WTC11 (cell line): ENCODE data around the gene UBAP2. TPM values are rescaled to one million over a fixed set of nuclear protein-coding genes. Genes with fewer than 3 reads are reported as not detected.

Experiments
- ATAC-seq: fragments of 200-7000 bp; cut with Tn5 transposase; 2 replicates; pipeline ENCODE4 v1.10.0; 2021; ENCODE audit warnings: mild to moderate bottlenecking, moderate library complexity
- CTCF ChIA-PET: fragments of 300-600 bp; sonication (Branson Sonifier 250); formaldehyde crosslinking; loops from one replicate; lab custom pipeline; 2021; ENCODE audit warnings: antibody characterized with exemption; lab: Charles Lee
- POLR2A ChIA-PET: fragments of 350-600 bp; sonication (Branson Sonifier 250); formaldehyde crosslinking; loops from one replicate; lab custom pipeline; 2021; ENCODE audit warnings: antibody characterized with exemption; lab: Charles Lee
- DNase-seq: peaks from one replicate; pipeline ENCODE4 v3.0.0; 2021; ENCODE audit warnings: low spot score
- H3K27ac Mint-ChIP-seq: 2 replicates; pipeline ENCODE4 v1.8.0; 2021; ENCODE audit warnings: mixed read lengths
- H3K27me3 Mint-ChIP-seq: 2 replicates; pipeline ENCODE4 v1.8.0; 2021; ENCODE audit warnings: low read depth, mild to moderate bottlenecking, moderate library complexity, mixed read lengths
- H3K36me3 Mint-ChIP-seq: 2 replicates; pipeline ENCODE4 v1.8.0; 2021; ENCODE audit warnings: mixed read lengths
- H3K4me1 Mint-ChIP-seq: 2 replicates; pipeline ENCODE4 v1.8.0; 2022; ENCODE audit warnings: mixed read lengths
- H3K4me3 Mint-ChIP-seq: 2 replicates; pipeline ENCODE4 v1.8.0; 2021; ENCODE audit warnings: mild to moderate bottlenecking, moderate library complexity, mixed read lengths
- H3K9me3 Mint-ChIP-seq: 2 replicates; pipeline ENCODE4 v1.8.0; 2021; ENCODE audit warnings: mixed read lengths
- ATF1 ChIP-seq: sonication (generic); formaldehyde crosslinking; IDR thresholded peaks from 2 replicates; pipeline ENCODE4 v1.8.1; 2023; ENCODE audit warnings: mild to moderate bottlenecking, moderate library complexity, missing genetic modification reagents
- CREM ChIP-seq: sonication (generic); formaldehyde crosslinking; IDR thresholded peaks from 2 replicates; pipeline ENCODE4 v1.8.1; 2022; ENCODE audit warnings: mild to moderate bottlenecking, missing genetic modification reagents, moderate library complexity
- GABPB1 ChIP-seq: sonication (generic); formaldehyde crosslinking; IDR thresholded peaks from 2 replicates; pipeline ENCODE4 v1.8.1; 2023; ENCODE audit warnings: mild to moderate bottlenecking, missing genetic modification reagents
- NFATC4 ChIP-seq: fragments of 250-450 bp; sonication (Bioruptor Pico); IDR thresholded peaks from 2 replicates; pipeline ENCODE4 v1.9.0; 2021; ENCODE audit warnings: mild to moderate bottlenecking
- RELA ChIP-seq: sonication (generic); formaldehyde crosslinking; IDR thresholded peaks from 2 replicates; pipeline ENCODE4 v1.8.1; 2022; ENCODE audit warnings: missing genetic modification reagents, mild to moderate bottlenecking, borderline replicate concordance
- ZNF121 ChIP-seq: sonication (generic); formaldehyde crosslinking; IDR thresholded peaks from 2 replicates; pipeline ENCODE4 v1.8.0; 2023; ENCODE audit warnings: missing genetic modification reagents
- ZNF219 ChIP-seq: sonication (generic); formaldehyde crosslinking; IDR thresholded peaks from 2 replicates; pipeline ENCODE4 v1.8.0; 2023; ENCODE audit warnings: missing genetic modification reagents, mild to moderate bottlenecking, borderline replicate concordance
- ZNF263 ChIP-seq: sonication (generic); formaldehyde crosslinking; IDR thresholded peaks from 2 replicates; pipeline ENCODE4 v1.8.1; 2022; ENCODE audit warnings: low read depth, mild to moderate bottlenecking, moderate library complexity, missing genetic modification reagents
- ZNF416 ChIP-seq: fragments of 250-450 bp; sonication (Bioruptor Pico); IDR thresholded peaks from 2 replicates; pipeline ENCODE4 v1.9.0; 2021; ENCODE audit warnings: mild to moderate bottlenecking, inconsistent platforms
- ZNF423 ChIP-seq: fragments of 250-450 bp; sonication (Bioruptor Pico); IDR thresholded peaks from 2 replicates; pipeline ENCODE4 v2.1.2; 2022; ENCODE audit warnings: mild to moderate bottlenecking, moderate library complexity
- total RNA-seq: library from RNA; stranded (reverse); gene quantifications from 3 replicates; pipeline ENCODE4 v1.2.3, GENCODE V29; 2021
- TF ChIP-seq, protein P1 (sequence below): sonication (generic); formaldehyde crosslinking; IDR thresholded peaks from 2 replicates; pipeline ENCODE4 v1.8.1; 2022; ENCODE audit warnings: mild to moderate bottlenecking, missing genetic modification reagents, moderate library complexity, borderline replicate concordance
- TF ChIP-seq, protein P2 (sequence below): sonication (generic); formaldehyde crosslinking; IDR thresholded peaks from 2 replicates; pipeline ENCODE4 v1.8.1; 2023; ENCODE audit warnings: mild to moderate bottlenecking, missing genetic modification reagents, moderate library complexity
- TF ChIP-seq, protein P3 (sequence below): sonication (generic); formaldehyde crosslinking; IDR thresholded peaks from 2 replicates; pipeline ENCODE4 v1.8.1; 2022; ENCODE audit warnings: low read depth, mild to moderate bottlenecking, moderate library complexity, missing genetic modification reagents, borderline replicate concordance
- TF ChIP-seq, protein P4 (sequence below): sonication (generic); formaldehyde crosslinking; IDR thresholded peaks from 2 replicates; pipeline ENCODE4 v1.8.0; 2022; ENCODE audit warnings: mild to moderate bottlenecking, missing genetic modification reagents
- TF ChIP-seq, protein P5 (sequence below): sonication (generic); formaldehyde crosslinking; conservative IDR thresholded peaks from 2 replicates; pipeline ENCODE4 v1.8.1; 2023; ENCODE audit warnings: mild to moderate bottlenecking, low read depth, missing genetic modification reagents, moderate library complexity
- TF ChIP-seq, protein P6 (sequence below): fragments of 250-450 bp; sonication (Bioruptor Pico); IDR thresholded peaks from 2 replicates; pipeline ENCODE4 v2.1.2; 2022; ENCODE audit warnings: mild to moderate bottlenecking, moderate library complexity

UBAP2 gene
- total RNA-seq, 1 experiment from 2014 or later: 63.9 TPM

DNA sequence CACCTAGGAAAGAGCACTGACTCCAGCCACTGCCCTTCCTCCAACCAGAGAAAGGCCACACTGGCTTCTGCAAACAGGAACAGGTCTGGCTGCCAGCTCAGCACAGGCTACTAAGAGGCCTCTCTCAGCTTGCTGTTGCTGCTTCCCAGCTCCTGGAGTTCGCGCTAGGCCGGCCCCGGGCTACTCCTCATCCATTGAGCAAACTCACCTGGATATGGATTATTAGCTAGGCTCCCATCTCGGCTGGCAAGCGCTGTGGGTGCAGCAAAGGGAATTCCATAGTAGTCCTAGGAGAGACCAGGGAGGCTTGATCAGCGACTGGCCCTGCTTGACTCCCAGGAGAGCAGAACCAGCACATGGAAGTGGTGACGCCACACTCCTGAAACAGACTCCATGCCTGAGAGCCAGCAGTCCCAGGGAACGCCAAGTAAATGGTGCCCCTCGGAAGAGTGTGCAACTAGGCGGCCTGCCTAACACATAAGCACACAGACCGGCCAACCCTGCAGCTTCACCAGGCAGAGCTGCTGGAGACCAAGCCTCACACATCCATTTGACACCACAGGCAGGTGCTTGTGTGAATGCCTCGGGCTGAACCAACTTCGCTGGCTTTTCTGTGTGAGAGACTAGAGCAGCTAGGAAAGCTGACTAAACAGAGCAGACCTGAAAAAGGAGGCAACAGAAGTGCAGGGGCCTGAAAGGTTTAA lies 124.5 kb downstream of the UBAP2 start:
- ChIA-PET CTCF (interaction anchor here (0.5 to 4.2 kb wide), 16 partner anchors 9 to 453 kb away, joined by 3 to 29 read pairs (median 4); partner anchors contain the start of genes MYORG, PRSS3 and UBE2R2), POLR2A (no interaction called here)
- peaks cover 45% of the 10 kb centered on the region for H3K36me3 Mint-ChIP-seq
- no peak overlapping the region for H3K4me3 Mint-ChIP-seq
- H3K9me3 Mint-ChIP-seq: no peaks in the 10 kb centered on the region
- TF ChIP-seq, protein P1, sequence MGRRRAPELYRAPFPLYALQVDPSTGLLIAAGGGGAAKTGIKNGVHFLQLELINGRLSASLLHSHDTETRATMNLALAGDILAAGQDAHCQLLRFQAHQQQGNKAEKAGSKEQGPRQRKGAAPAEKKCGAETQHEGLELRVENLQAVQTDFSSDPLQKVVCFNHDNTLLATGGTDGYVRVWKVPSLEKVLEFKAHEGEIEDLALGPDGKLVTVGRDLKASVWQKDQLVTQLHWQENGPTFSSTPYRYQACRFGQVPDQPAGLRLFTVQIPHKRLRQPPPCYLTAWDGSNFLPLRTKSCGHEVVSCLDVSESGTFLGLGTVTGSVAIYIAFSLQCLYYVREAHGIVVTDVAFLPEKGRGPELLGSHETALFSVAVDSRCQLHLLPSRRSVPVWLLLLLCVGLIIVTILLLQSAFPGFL (CRISPR knock-in tag): no peak
- TF ChIP-seq NFATC4 (CRISPR knock-in tag): no peak
- no peak for TF ChIP-seq ZNF121 (CRISPR knock-in tag)
- no peak for TF ChIP-seq ZNF423
- TF ChIP-seq, protein P2, sequence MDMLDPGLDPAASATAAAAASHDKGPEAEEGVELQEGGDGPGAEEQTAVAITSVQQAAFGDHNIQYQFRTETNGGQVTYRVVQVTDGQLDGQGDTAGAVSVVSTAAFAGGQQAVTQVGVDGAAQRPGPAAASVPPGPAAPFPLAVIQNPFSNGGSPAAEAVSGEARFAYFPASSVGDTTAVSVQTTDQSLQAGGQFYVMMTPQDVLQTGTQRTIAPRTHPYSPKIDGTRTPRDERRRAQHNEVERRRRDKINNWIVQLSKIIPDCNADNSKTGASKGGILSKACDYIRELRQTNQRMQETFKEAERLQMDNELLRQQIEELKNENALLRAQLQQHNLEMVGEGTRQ: no peak
- TF ChIP-seq ZNF219 (CRISPR knock-in tag): no peak
- no peak for TF ChIP-seq ATF1 (CRISPR knock-in tag)
- TF ChIP-seq RELA (CRISPR knock-in tag): no peak
- TF ChIP-seq, protein P3, sequence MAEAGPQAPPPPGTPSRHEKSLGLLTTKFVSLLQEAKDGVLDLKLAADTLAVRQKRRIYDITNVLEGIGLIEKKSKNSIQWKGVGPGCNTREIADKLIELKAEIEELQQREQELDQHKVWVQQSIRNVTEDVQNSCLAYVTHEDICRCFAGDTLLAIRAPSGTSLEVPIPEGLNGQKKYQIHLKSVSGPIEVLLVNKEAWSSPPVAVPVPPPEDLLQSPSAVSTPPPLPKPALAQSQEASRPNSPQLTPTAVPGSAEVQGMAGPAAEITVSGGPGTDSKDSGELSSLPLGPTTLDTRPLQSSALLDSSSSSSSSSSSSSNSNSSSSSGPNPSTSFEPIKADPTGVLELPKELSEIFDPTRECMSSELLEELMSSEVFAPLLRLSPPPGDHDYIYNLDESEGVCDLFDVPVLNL (CRISPR knock-in tag): no peak
- TF ChIP-seq, protein P4, sequence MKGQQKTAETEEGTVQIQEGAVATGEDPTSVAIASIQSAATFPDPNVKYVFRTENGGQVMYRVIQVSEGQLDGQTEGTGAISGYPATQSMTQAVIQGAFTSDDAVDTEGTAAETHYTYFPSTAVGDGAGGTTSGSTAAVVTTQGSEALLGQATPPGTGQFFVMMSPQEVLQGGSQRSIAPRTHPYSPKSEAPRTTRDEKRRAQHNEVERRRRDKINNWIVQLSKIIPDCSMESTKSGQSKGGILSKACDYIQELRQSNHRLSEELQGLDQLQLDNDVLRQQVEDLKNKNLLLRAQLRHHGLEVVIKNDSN (CRISPR knock-in tag): no peak
- no peak for TF ChIP-seq CREM
- TF ChIP-seq, protein P5, sequence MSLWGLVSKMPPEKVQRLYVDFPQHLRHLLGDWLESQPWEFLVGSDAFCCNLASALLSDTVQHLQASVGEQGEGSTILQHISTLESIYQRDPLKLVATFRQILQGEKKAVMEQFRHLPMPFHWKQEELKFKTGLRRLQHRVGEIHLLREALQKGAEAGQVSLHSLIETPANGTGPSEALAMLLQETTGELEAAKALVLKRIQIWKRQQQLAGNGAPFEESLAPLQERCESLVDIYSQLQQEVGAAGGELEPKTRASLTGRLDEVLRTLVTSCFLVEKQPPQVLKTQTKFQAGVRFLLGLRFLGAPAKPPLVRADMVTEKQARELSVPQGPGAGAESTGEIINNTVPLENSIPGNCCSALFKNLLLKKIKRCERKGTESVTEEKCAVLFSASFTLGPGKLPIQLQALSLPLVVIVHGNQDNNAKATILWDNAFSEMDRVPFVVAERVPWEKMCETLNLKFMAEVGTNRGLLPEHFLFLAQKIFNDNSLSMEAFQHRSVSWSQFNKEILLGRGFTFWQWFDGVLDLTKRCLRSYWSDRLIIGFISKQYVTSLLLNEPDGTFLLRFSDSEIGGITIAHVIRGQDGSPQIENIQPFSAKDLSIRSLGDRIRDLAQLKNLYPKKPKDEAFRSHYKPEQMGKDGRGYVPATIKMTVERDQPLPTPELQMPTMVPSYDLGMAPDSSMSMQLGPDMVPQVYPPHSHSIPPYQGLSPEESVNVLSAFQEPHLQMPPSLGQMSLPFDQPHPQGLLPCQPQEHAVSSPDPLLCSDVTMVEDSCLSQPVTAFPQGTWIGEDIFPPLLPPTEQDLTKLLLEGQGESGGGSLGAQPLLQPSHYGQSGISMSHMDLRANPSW (CRISPR knock-in tag): no peak
- H3K27ac Mint-ChIP-seq: no peak overlapping the region
- H3K4me1 Mint-ChIP-seq: peaks cover 19% of the 10 kb centered on the region
- H3K27me3 Mint-ChIP-seq: no peaks in the 10 kb centered on the region
- ATAC-seq: no peak
- no peak for DNase-seq

DNA sequence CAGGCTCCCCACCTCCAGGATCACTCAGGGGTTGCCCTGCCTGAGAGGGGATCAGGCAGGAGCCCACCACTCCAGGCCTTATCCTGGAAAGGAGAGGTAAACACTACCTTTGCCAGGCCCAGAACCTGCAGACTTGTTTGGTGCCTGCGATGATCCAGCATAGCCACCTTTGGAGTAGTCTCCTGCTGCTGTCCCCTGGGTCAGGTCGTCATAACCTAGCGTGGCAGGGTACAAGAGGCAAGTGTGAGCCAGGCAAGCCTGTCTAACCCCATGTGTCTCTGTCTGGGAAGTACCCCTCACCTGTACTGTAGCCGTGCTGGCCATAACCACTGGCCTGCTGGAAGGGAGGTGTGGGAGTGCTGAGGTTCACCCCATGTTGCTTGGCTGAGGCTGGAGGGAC lies 125.6 kb downstream of the UBAP2 start:
- Mint-ChIP-seq H3K9me3 (no peaks in the 10 kb centered on the region), H3K4me1 (peaks cover 30% of the 10 kb centered on the region), H3K36me3 (peaks cover 43% of the 10 kb centered on the region), H3K27ac (no peak overlapping the region), H3K27me3 (no peaks in the 10 kb centered on the region), H3K4me3 (no peak overlapping the region)
- POLR2A ChIA-PET: no interaction called here
- DNase-seq: no peak
- TF ChIP-seq ZNF219 (CRISPR knock-in tag): no peak
- no peak for TF ChIP-seq GABPB1 (CRISPR knock-in tag)
- no peak for TF ChIP-seq ZNF263 (CRISPR knock-in tag)
- no peak for TF ChIP-seq ATF1 (CRISPR knock-in tag)
- TF ChIP-seq, protein P6, sequence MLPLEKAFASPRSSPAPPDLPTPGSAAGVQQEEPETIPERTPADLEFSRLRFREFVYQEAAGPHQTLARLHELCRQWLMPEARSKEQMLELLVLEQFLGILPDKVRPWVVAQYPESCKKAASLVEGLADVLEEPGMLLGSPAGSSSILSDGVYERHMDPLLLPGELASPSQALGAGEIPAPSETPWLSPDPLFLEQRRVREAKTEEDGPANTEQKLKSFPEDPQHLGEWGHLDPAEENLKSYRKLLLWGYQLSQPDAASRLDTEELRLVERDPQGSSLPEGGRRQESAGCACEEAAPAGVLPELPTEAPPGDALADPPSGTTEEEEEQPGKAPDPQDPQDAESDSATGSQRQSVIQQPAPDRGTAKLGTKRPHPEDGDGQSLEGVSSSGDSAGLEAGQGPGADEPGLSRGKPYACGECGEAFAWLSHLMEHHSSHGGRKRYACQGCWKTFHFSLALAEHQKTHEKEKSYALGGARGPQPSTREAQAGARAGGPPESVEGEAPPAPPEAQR (CRISPR knock-in tag): no peak
- no peak for TF ChIP-seq ZNF416
- no peak for ATAC-seq
- CTCF ChIA-PET: interaction anchor here (1.0 to 3.5 kb wide), 3 partner anchors 11 to 144 kb away, joined by 3 to 23 read pairs (median 3); no protein-coding TSS in a partner anchor
